HG02642 (cell line): ENCODE measurements around the gene FAHD2B.
"Not testable (repeated sequence)": the region's sequence is repeated elsewhere in the genome, so short reads cannot be mapped to it uniquely, and the experiment has no call there.

ENCODE experiments used
- ATAC-seq: cut with Tn5 transposase; IDR thresholded peaks from one replicate; pipeline ENCODE4 v1.9.1; 2021; ENCODE audit warnings: mild to moderate bottlenecking; ENCODE audit not compliant: unreplicated experiment, poor library complexity

The FAHD2B gene, protein sequence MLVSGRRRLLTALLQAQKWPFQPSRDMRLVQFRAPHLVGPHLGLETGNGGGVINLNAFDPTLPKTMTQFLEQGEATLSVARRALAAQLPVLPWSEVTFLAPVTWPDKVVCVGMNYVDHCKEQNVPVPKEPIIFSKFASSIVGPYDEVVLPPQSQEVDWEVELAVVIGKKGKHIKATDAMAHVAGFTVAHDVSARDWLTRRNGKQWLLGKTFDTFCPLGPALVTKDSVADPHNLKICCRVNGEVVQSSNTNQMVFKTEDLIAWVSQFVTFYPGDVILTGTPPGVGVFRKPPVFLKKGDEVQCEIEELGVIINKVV

GRCh38 chr2:97094772-97095611 lies at the start of gene FAHD2B:
TSS of gene FAHD2B (minus strand) at chr2:97094882. CDS start at chr2:97091706, 3,176 bp downstream.
- ATAC-seq = peak; percentile 88

- ATAC-seq = not testable (repeated sequence)
These were observed 49.3 kb upstream of the FAHD2B start for GRCh38 chr2:97144016-97144415.

- not testable (repeated sequence) for ATAC-seq
These were observed 34.4 kb upstream of the FAHD2B start for GRCh38 chr2:97129090-97129489.

- not testable (repeated sequence) for ATAC-seq
These were observed 19.2 kb upstream of the FAHD2B start for GRCh38 chr2:97113882-97114255.

GRCh38 chr2:97113050-97113881 lies 18.6 kb upstream of the FAHD2B start, which contains the start of gene ANKRD36:
TSS of gene ANKRD36 (plus strand) at chr2:97113153. CDS start at chr2:97113740, 587 bp downstream.
- peak; percentile 95 for ATAC-seq

DNA sequence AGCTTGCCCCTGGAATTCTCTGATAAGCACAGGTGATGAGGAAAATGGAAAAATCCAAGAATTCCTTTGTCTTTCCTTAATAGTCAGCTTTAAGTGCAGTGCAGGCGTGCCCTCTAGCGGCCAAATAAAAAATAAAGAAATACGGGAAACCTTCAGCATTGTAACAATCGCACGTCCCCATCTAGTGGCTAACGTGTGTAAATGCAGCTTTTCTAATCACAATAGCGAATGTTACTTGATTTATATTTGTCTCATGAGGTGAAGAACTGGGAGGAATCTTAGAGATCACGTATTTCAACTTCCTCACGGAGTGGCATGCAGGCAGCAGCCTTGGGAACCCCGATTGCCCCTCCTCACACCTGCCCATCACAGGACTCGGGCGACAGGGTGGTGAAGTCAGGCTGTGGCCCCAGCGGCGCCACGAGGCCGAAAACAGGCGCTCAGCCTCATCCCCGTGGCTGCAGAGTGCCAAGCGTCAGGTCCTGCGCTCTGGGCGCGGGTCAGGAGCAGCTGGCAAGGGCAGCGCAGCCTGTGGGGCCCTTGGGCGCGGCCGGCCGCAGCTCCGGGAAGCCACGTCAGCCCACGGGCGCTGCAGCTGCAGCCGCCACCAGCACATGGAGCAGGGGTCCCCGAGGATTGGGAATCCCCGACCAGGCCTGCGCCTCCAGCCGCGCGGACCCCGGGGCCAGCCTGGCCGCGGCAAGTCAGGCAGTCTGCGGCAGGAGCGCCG lies 17.8 kb upstream of the FAHD2B start:
- ATAC-seq = peak; percentile 44

DNA sequence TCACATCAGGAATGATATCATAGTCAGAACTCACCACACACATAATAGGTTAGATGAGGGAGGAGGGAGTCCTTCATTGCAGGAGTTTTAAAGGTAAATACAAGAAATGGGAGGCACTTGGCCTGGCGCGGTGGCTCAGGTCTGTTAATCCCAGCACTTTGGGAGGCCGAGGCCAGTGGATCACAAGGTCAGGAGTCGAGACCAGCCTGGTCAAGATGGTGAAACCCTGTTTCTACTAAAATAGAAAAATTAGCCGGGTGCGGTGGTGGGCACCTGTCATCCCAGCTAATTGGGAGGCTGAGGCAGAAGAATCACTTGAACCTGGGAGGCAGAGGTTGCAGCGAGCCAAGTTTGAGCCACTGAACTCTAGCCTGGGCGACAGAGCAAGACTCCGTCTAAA lies 16.6 kb upstream of the FAHD2B start:
- not testable (repeated sequence) for ATAC-seq

- ATAC-seq = not testable (repeated sequence)
These were observed 12.2 kb upstream of the FAHD2B start for GRCh38 chr2:97106878-97107277.

GRCh38 chr2:97098786-97099372 lies 4.2 kb upstream of the FAHD2B start:
- not testable (repeated sequence) for ATAC-seq

DNA sequence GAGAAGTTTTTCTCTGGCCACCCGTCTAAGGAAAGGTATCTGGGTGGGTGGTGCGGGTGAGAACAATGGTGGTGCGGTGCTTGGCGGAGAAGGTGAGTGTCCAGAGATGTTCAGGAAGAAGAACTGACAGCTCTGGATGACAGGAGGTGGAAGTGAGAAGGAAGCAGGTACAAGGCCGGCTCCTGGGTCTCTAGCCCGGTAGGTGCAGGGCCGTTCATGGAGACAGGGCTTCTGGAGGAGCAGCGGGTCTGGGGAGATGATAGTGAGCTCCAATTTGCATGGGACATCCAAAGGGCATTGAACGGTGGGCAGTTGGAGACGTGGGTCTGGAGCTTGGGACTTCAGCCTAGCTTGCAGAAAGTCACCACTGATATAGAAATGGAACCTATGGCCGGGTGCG lies 979 bp upstream of the FAHD2B start:
- no peak for ATAC-seq

DNA sequence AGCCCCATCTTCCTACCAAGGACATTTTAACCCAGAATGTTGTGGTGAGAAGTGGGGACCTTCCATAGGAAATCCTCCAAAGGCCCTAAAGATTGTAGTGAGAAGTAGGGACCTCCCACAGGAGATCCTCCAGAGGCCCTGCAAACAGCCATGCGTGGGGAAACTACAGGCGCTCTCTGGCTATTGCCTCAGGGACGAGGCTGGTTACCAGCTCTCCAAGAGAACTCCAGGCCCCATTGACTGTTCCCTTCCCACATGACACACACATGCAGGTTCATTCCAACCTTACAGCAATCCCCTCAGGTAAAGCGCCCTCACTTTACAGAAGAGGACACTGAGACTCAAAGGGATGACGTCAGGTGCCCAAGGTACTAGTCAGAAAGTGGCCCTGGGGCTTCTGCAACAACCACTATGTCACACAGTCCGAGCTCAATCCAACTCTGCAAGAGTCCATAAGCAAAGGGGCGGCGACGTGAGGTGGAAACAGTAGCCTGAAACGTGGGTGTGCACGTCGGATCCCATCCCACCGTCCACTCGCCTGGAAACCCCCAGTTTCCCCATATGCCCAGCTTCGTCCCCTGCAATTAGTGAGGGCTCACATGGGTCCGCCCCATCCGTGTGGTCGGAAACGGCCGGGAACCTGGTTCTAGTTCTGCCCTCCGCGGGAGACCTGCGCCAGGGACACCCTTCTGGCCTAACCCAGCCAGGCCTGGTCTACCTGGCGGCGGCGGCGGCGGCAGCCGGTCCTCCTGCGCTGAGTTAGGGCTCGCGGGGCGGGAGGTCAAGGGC lies 505 bp downstream of the FAHD2B start:
- ATAC-seq = peak; percentile 17

- not testable (repeated sequence) for ATAC-seq
These were observed 1.7 kb downstream of the FAHD2B start for GRCh38 chr2:97092946-97093345.

GRCh38 chr2:97088706-97089105 lies 6.0 kb downstream of the FAHD2B start:
- ATAC-seq = not testable (repeated sequence)

- not testable (repeated sequence) for ATAC-seq
These were observed 9.6 kb downstream of the FAHD2B start for GRCh38 chr2:97085093-97085492.

DNA sequence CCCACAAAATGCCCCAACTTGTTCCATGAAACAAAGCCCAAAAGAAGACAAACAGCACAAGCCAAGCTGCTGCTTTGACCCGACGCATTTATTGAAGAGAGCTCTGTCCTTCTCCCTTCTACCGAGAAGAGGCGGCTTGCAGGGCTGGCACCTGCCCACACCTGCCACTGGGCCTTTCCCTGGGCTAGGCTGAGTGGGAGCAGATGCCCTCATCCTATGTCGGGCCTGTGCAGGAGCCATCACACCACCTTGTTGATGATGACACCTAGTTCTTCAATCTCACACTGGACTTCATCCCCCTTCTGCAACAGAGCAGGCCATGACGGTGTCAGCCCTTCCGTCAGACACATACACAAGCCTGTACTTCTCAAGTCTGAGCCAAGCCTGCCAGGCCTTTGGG lies 11.2 kb downstream of the FAHD2B start:
- not testable (repeated sequence) for ATAC-seq

GRCh38 chr2:97082206-97082605 lies 12.5 kb downstream of the FAHD2B start:
- ATAC-seq = not testable (repeated sequence)

GRCh38 chr2:97080855-97081254 lies 13.8 kb downstream of the FAHD2B start:
- not testable (repeated sequence) for ATAC-seq

GRCh38 chr2:97077213-97077612 lies 17.5 kb downstream of the FAHD2B start:
- ATAC-seq = not testable (repeated sequence)

- ATAC-seq = not testable (repeated sequence)
These were observed 23.8 kb downstream of the FAHD2B start for GRCh38 chr2:97070915-97071314.
